Epithelial cell of esophagus (primary cell): ENCODE measurements around the gene IMPG1.

ENCODE experiments used
- DNase-seq: peaks from one replicate; pipeline ENCODE4 v3.0.0; 2010; ENCODE audit warnings: low read depth
- H3K4me3 ChIP-seq: 2 replicates; pipeline ENCODE4 v1.5.1; 2011; ENCODE audit warnings: mild to moderate bottlenecking, low read length, control low read depth
- CTCF ChIP-seq: IDR thresholded peaks from 2 replicates; pipeline ENCODE4 v1.5.1; 2011; ENCODE audit warnings: low read depth, mild to moderate bottlenecking, low read length, control low read depth, inconsistent platforms; ENCODE audit not compliant: insufficient read depth; ENCODE audit errors: missing control alignments

IMPG1 gene

GRCh38 chr6:76072562-76072961, at the start of gene IMPG1:
TSS of gene IMPG1 (minus strand) at chr6:76072662. CDS start at chr6:76072488, 174 bp downstream.
- TF ChIP-seq CTCF = no peak
- H3K4me3 ChIP-seq = no peak within 1 kb of the TSS
- no peak for DNase-seq

GRCh38 chr6:76120302-76120701, 47.8 kb upstream of the IMPG1 start:
- DNase-seq = no peak
- TF ChIP-seq CTCF = no peak
- no peak overlapping the region for H3K4me3 ChIP-seq

GRCh38 chr6:76073281-76073680, 819 bp upstream of the IMPG1 start:
- no peak overlapping the region for H3K4me3 ChIP-seq
- no peak for DNase-seq
- no peak for TF ChIP-seq CTCF

GRCh38 chr6:76057469-76057868, 15.0 kb downstream of the IMPG1 start:
- H3K4me3 ChIP-seq = no peak overlapping the region
- no peak for TF ChIP-seq CTCF
- DNase-seq = no peak

- TF ChIP-seq CTCF = no peak
- no peak overlapping the region for H3K4me3 ChIP-seq
- DNase-seq = no peak
These were observed 20.1 kb downstream of the IMPG1 start for GRCh38 chr6:76052314-76052713.

GRCh38 chr6:76043690-76044089, 28.8 kb downstream of the IMPG1 start:
- DNase-seq = peak; percentile 42
- no peak overlapping the region for H3K4me3 ChIP-seq
- no peak for TF ChIP-seq CTCF

GRCh38 chr6:76035713-76036112, 36.7 kb downstream of the IMPG1 start:
- no peak overlapping the region for H3K4me3 ChIP-seq
- no peak for DNase-seq
- TF ChIP-seq CTCF = no peak
